ENCODE measurements around the gene IDS. TPM values are rescaled to one million over a fixed set of nuclear protein-coding genes. Genes with fewer than 3 reads are reported as not detected.

Gene IDS
- total RNA-seq, 4 donors from 2014 or later: 80.2 to 91.0 (median 86.4) TPM

DNA sequence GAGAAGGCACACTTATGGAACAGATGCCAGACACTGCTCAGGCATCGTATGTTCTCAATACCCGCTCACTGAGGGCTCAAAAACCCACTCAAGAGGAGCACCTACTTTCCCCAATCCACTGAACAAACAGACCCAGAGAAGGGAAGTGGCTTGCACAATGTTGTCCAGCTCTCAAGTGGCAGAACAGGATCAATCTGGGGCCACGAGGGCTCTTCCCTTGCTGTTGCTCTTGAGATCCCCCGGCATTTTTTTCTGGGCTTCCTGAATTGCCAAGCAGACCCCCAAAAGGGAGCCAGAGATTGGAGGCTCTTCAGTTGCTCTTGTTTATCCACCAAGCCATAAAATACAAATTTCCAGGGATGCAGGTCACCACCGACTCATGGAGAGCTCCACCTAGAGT, 35.7 kb downstream of the IDS start:
- H3K27ac ChIP-seq (replicated peaks in 1 of 4): no peak overlapping the region
- no peak for TF ChIP-seq POLR2A (IDR thresholded peaks at IDR 0.05; ENCODE audit: low read depth)
- no peak for TF ChIP-seq POLR2AphosphoS5 (IDR thresholded peaks at IDR 0.05)
- TF ChIP-seq EP300 (IDR thresholded peaks at IDR 0.05): no peak
- TF ChIP-seq, protein P1, sequence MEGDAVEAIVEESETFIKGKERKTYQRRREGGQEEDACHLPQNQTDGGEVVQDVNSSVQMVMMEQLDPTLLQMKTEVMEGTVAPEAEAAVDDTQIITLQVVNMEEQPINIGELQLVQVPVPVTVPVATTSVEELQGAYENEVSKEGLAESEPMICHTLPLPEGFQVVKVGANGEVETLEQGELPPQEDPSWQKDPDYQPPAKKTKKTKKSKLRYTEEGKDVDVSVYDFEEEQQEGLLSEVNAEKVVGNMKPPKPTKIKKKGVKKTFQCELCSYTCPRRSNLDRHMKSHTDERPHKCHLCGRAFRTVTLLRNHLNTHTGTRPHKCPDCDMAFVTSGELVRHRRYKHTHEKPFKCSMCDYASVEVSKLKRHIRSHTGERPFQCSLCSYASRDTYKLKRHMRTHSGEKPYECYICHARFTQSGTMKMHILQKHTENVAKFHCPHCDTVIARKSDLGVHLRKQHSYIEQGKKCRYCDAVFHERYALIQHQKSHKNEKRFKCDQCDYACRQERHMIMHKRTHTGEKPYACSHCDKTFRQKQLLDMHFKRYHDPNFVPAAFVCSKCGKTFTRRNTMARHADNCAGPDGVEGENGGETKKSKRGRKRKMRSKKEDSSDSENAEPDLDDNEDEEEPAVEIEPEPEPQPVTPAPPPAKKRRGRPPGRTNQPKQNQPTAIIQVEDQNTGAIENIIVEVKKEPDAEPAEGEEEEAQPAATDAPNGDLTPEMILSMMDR (IDR thresholded peaks at IDR 0.05): no peak
- 70% methylated on average over 4 of the region's 5 CpGs for WGBS
- no peak for DNase-seq (ENCODE audit: extremely low spot score)
- H3K36me3 ChIP-seq: no peaks in the 10 kb centered on the region
- H3K9me3 ChIP-seq: no peaks in the 10 kb centered on the region
- peaks cover 0 to 8% (median 3%) of the 10 kb centered on the region in 4 donors for H3K4me1 ChIP-seq
- no peaks in the 10 kb centered on the region for H3K27me3 ChIP-seq
- intact Hi-C loops (cut with DNase I): no loop called here
- no peak overlapping the region for H3K4me3 ChIP-seq

DNA sequence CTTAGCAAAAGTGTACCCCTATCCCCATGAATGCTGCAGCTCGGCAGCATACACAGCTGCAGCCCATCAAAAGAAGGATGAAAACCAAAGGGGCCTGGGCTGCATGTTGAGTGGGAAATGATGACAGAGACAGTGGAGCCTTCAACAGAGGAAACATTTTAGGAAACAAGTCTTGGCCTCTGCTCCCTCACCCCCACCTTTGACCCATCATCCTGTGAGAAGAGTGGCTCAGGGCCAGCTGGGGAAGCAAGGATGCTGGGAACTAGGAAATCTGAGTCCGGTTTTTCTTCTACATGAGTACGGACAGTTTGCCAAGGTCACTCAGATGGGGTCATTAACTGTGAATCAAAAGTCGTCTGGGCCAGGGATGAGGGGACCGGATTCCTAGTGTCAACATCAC, 37.2 kb downstream of the IDS start:
- Histone ChIP-seq H3K4me1 (peaks cover 0 to 8% (median 3%) of the 10 kb centered on the region in 4 donors), H3K27me3 (no peaks in the 10 kb centered on the region), H3K9me3 (no peaks in the 10 kb centered on the region), H3K4me3 (no peak overlapping the region), H3K36me3 (no peaks in the 10 kb centered on the region), H3K27ac (replicated peaks in 1 of 4) (no peak overlapping the region)
- no peak for DNase-seq (ENCODE audit: extremely low spot score)
- intact Hi-C loops (cut with DNase I): no loop called here
- TF ChIP-seq, protein P1 (IDR thresholded peaks at IDR 0.05): no peak
- no peak for TF ChIP-seq POLR2A (IDR thresholded peaks at IDR 0.05; ENCODE audit: low read depth)
- no peak for TF ChIP-seq POLR2AphosphoS5 (IDR thresholded peaks at IDR 0.05)
- TF ChIP-seq EP300 (IDR thresholded peaks at IDR 0.05): no peak
- WGBS: 52% methylated on average over 5 of the region's 5 CpGs

DNA sequence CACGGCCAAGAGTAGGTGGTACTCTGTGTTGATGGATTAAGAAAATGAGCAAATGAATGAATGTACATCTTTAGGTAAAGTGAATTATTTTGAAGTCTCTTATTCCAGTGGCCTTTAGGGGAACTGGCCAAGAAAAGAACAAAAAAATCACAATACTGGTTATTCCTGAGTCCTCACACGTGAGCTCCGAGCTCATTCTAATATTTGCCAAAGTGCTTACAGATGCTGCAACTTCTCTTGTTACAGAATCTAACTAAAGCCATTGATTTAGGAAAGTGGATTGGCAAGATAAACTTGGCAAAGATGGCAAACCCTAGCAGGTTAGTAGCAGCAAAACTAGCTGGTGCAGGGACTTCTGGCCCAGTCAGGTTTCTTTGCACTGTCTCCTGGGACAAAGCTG, 37.6 kb downstream of the IDS start:
- Histone ChIP-seq H3K4me1 (peaks cover 0 to 8% (median 3%) of the 10 kb centered on the region in 4 donors), H3K9me3 (no peaks in the 10 kb centered on the region), H3K27ac (replicated peaks in 1 of 4) (no peak overlapping the region), H3K27me3 (no peaks in the 10 kb centered on the region), H3K36me3 (no peaks in the 10 kb centered on the region), H3K4me3 (no peak overlapping the region)
- TF ChIP-seq POLR2AphosphoS5 (IDR thresholded peaks at IDR 0.05) (no peak), EP300 (IDR thresholded peaks at IDR 0.05) (no peak), POLR2A (IDR thresholded peaks at IDR 0.05; ENCODE audit: low read depth) (no peak)
- TF ChIP-seq, protein P1 (IDR thresholded peaks at IDR 0.05): no peak
- 69% methylated on average over 3 of the region's 3 CpGs for WGBS
- no peak for DNase-seq (ENCODE audit: extremely low spot score)
- intact Hi-C loops (cut with DNase I): no loop called here

DNA sequence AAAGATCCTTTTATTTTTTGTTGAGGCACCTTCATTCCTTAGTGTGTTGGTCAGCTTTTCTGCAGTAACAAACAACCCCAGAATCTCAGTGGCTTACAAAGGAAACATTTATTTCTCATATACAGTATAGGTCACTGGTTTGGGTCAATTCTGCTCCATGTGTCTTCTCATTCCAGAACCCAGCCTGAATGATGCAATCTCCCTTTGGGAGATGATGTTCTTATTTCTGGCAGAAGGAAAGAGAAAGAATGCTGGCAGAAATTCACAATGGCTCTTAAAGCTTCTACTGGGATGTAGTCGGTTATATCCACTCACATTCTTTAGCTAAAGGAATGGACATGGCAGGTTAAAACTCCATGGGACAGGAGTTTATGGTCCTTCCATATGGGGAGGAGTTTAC, 42.3 kb downstream of the IDS start:
- intact Hi-C loops (cut with DNase I): no loop called here
- TF ChIP-seq, protein P1 (IDR thresholded peaks at IDR 0.05): no peak
- WGBS: 38% methylated on average over 1 of the region's 1 CpG

DNA sequence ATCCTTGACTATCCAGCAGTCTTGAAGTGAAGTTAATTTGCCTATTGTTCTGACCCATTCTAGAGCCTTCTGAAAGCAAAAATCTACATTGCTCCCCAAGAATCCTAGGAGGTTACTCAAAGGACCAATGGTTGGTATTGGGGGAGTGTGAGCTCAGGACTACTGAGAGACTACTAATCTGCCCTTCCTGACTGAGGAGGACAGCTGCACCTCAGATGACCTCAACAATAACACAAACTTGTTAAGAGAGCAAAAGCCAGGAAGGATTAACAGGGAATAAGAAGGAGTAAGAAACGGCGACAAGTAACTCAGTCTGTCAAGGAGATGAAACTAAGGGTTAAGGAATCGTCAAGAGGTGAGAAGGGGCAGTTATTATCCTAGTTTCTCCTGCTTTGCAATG, 43.4 kb downstream of the IDS start:
- TF ChIP-seq POLR2AphosphoS5 (IDR thresholded peaks at IDR 0.05): no peak
- no peak for TF ChIP-seq POLR2A (IDR thresholded peaks at IDR 0.05; ENCODE audit: low read depth)
- no peak for TF ChIP-seq EP300 (IDR thresholded peaks at IDR 0.05)
- TF ChIP-seq, protein P1 (IDR thresholded peaks at IDR 0.05): no peak
- Histone ChIP-seq H3K27me3 (no peaks in the 10 kb centered on the region), H3K27ac (replicated peaks in 1 of 4) (no peak overlapping the region), H3K4me1 (no peaks in the 10 kb centered on the region), H3K9me3 (no peaks in the 10 kb centered on the region), H3K4me3 (no peak overlapping the region), H3K36me3 (no peaks in the 10 kb centered on the region)
- 68% methylated on average over 3 of the region's 3 CpGs for WGBS
- intact Hi-C loops (cut with DNase I): no loop called here
- DNase-seq (ENCODE audit: extremely low spot score): no peak

More for the DNA sequence above, 42.3 kb downstream of the IDS start:
- Histone ChIP-seq H3K4me3 (no peak overlapping the region), H3K27ac (replicated peaks in 1 of 4) (no peak overlapping the region), H3K36me3 (no peaks in the 10 kb centered on the region), H3K27me3 (no peaks in the 10 kb centered on the region), H3K4me1 (no peaks in the 10 kb centered on the region), H3K9me3 (no peaks in the 10 kb centered on the region)
- no peak for DNase-seq (ENCODE audit: extremely low spot score)
